ENCODE results near the gene RAB8B.

DNA sequence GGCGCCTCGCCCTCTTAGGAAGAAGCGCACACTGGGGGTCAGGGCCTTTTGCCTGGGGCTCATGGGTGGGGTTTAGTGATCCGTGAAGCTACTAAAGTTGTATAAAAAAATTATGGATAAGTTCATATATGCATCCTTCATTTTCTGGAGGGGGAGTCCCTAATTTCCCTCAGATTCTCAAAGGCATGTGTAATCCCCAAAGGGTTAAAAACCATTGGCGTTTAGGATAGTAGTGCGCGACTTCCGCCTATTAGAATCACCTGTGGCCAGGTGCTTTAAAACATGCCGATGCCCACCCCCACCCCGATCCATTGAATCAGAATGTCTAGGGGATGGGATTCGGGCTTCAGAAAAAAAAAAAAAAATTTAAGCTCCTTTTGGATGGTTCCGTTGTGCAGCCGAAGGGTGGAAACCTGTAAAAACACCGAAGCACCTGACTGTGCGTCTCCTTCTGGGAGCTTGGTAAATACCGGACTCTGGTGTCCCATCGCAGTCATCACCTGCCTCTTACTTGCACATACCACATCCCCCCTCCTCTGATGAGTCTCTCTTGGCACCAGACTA, 88.6 kb downstream of the RAB8B start:
- TF ChIP-seq, protein P1, sequence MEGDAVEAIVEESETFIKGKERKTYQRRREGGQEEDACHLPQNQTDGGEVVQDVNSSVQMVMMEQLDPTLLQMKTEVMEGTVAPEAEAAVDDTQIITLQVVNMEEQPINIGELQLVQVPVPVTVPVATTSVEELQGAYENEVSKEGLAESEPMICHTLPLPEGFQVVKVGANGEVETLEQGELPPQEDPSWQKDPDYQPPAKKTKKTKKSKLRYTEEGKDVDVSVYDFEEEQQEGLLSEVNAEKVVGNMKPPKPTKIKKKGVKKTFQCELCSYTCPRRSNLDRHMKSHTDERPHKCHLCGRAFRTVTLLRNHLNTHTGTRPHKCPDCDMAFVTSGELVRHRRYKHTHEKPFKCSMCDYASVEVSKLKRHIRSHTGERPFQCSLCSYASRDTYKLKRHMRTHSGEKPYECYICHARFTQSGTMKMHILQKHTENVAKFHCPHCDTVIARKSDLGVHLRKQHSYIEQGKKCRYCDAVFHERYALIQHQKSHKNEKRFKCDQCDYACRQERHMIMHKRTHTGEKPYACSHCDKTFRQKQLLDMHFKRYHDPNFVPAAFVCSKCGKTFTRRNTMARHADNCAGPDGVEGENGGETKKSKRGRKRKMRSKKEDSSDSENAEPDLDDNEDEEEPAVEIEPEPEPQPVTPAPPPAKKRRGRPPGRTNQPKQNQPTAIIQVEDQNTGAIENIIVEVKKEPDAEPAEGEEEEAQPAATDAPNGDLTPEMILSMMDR (IDR thresholded peaks at IDR 0.05; ENCODE audit: poor library complexity), result no peak
- no peak for TF ChIP-seq EZH2phosphoT487 (IDR thresholded peaks at IDR 0.05; ENCODE audit: low read depth, severe bottlenecking, unreplicated experiment)
